RWPE1 (cell line): ENCODE measurements around the gene FCHSD2.

Source experiments
- CTCF ChIA-PET: fragments of 350-600 bp; sonication (Branson Sonifier 250); formaldehyde crosslinking; extraction: SDS; loops from one replicate; lab custom pipeline; 2021; lab: Yijun Ruan, JAX
- POLR2A ChIA-PET: fragments of 400-600 bp; formaldehyde crosslinking; extraction: SDS; loops from one replicate; lab custom pipeline; 2020; ENCODE audit warnings: antibody characterized with exemption; ENCODE audit not compliant: low non-redundant PET; lab: Yijun Ruan, JAX
- DNase-seq: peaks from one replicate; pipeline ENCODE4 v3.0.0; 2012; ENCODE audit warnings: low spot score
- H3K27ac ChIP-seq: fragments of 450-650 bp; 2 replicates; pipeline ENCODE4 v1.5.1; 2017
- CTCF ChIP-seq: fragments of 450-650 bp; conservative IDR thresholded peaks from 2 replicates; pipeline ENCODE4 v1.5.1; 2017; ENCODE audit warnings: low read depth, mild to moderate bottlenecking

The FCHSD2 gene

GRCh38 chr11:73055655-73056354 is 86.3 kb downstream of the FCHSD2 start:
- ChIA-PET CTCF (no interaction called here), POLR2A (no interaction called here)
- H3K27ac ChIP-seq, result no peak overlapping the region
- no peak for DNase-seq
- TF ChIP-seq CTCF, result no peak

GRCh38 chr11:73055002-73055401 is 87.1 kb downstream of the FCHSD2 start:
- ChIA-PET POLR2A (no interaction called here), CTCF (no interaction called here)
- no peak for TF ChIP-seq CTCF
- H3K27ac ChIP-seq, result no peak overlapping the region
- DNase-seq, result no peak

GRCh38 chr11:73053964-73054363 is 88.2 kb downstream of the FCHSD2 start:
- no peak for DNase-seq
- ChIA-PET CTCF (no interaction called here), POLR2A (no interaction called here)
- TF ChIP-seq CTCF, result no peak
- no peak overlapping the region for H3K27ac ChIP-seq

- no peak overlapping the region for H3K27ac ChIP-seq
- ChIA-PET POLR2A (no interaction called here), CTCF (no interaction called here)
- TF ChIP-seq CTCF, result no peak
- DNase-seq, result no peak
Observed at GRCh38 chr11:73048446-73048845, 93.7 kb downstream of the FCHSD2 start.

GRCh38 chr11:73047773-73048371 is 94.2 kb downstream of the FCHSD2 start:
- H3K27ac ChIP-seq, result no peak overlapping the region
- TF ChIP-seq CTCF, result no peak
- no peak for DNase-seq
- CTCF ChIA-PET, result no interaction called here
- POLR2A ChIA-PET, result no interaction called here

DNA sequence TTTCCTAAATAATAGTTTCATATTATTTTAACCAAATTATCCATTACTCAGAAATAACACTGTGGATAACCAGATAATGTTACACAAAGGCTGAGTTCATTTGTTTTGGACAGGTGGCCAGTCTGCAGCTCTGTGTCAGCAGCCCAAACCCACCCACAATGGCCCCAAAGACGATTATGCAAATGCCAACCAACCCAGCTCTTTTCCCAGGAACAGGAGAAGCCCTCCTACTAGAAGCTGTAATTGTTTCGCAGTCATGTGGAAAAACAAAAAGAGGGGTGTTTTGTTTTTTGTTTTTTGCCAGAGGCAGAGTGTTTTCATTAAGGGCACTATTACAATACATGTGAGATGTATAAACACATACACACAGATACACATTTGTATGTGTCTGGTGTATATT is 102.1 kb downstream of the FCHSD2 start:
- CTCF ChIA-PET, result no interaction called here
- no peak for DNase-seq
- no peak overlapping the region for H3K27ac ChIP-seq
- POLR2A ChIA-PET, result no interaction called here
- TF ChIP-seq CTCF, result no peak
